Measurements from ENCODE around the gene RXRA.

- no peak for TF ChIP-seq ZNF624 (tag by site-specific recombination; IDR thresholded peaks at IDR 0.05)
- TF ChIP-seq CTCF (tag by site-specific recombination; IDR thresholded peaks at IDR 0.05) = no peak
- no peak for TF ChIP-seq ZNF354C (tag by site-specific recombination; IDR thresholded peaks at IDR 0.05; ENCODE audit: borderline replicate concordance, low read depth)
- TF ChIP-seq PRDM2 (tag by site-specific recombination; IDR thresholded peaks at IDR 0.05; ENCODE audit: borderline replicate concordance) = no peak
These were observed 41.7 kb downstream of the RXRA start for GRCh38 chr9:134367791-134368490.

Measured in HEK293 (cell line).